ENCODE results near the gene PALMD. TPM values are rescaled to one million over a fixed set of nuclear protein-coding genes. Genes with fewer than 3 reads are reported as not detected.

PALMD gene, protein sequence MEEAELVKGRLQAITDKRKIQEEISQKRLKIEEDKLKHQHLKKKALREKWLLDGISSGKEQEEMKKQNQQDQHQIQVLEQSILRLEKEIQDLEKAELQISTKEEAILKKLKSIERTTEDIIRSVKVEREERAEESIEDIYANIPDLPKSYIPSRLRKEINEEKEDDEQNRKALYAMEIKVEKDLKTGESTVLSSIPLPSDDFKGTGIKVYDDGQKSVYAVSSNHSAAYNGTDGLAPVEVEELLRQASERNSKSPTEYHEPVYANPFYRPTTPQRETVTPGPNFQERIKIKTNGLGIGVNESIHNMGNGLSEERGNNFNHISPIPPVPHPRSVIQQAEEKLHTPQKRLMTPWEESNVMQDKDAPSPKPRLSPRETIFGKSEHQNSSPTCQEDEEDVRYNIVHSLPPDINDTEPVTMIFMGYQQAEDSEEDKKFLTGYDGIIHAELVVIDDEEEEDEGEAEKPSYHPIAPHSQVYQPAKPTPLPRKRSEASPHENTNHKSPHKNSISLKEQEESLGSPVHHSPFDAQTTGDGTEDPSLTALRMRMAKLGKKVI
- not detected for polyA plus RNA-seq

DNA sequence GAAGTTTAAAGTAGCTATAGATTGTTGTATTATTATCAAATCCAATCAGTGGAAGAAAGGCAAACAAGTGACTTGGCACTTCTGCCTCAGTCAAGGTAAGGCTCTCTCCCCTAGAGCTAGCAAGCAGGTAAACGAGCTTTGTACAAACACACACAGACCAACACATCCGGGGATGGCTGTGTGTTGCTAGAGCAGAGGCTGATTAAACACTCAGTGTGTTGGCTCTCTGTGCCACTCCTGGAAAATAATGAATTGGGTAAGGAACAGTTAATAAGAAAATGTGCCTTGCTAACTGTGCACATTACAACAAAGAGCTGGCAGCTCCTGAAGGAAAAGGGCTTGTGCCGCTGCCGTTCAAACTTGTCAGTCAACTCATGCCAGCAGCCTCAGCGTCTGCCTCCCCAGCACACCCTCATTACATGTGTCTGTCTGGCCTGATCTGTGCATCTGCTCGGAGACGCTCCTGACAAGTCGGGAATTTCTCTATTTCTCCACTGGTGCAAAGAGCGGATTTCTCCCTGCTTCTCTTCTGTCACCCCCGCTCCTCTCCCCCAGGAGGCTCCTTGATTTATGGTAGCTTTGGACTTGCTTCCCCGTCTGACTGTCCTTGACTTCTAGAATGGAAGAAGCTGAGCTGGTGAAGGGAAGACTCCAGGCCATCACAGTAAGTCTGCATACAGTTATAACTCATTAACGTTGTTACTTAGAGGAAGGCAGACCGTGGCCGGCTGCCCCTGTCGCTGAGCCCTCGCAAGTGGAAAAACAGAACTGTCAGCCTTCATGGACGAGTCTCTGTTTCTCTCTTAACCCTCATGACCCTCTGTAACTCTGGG is at the start of gene PALMD:
TSS of gene PALMD (plus strand) at position 415 of the 833 bp plus-strand sequence. CDS start at position 620, 205 bp downstream.
- peaks cover 6 to 10% (median 6%) of the 10 kb centered on the region in 3 donors for H3K27me3 Mint-ChIP-seq (ENCODE audit: low read depth in 3 of 3)
- no peaks in the 10 kb centered on the region for H3K4me1 Mint-ChIP-seq
- H3K27ac Mint-ChIP-seq, result no peak within 1 kb of the TSS
- DNase-seq, result no peak
- H3K4me3 Mint-ChIP-seq, result no peak within 1 kb of the TSS
- H3K9me3 Mint-ChIP-seq, result no peaks in the 10 kb centered on the region
- no peaks in the 10 kb centered on the region for H3K36me3 Mint-ChIP-seq

DNA sequence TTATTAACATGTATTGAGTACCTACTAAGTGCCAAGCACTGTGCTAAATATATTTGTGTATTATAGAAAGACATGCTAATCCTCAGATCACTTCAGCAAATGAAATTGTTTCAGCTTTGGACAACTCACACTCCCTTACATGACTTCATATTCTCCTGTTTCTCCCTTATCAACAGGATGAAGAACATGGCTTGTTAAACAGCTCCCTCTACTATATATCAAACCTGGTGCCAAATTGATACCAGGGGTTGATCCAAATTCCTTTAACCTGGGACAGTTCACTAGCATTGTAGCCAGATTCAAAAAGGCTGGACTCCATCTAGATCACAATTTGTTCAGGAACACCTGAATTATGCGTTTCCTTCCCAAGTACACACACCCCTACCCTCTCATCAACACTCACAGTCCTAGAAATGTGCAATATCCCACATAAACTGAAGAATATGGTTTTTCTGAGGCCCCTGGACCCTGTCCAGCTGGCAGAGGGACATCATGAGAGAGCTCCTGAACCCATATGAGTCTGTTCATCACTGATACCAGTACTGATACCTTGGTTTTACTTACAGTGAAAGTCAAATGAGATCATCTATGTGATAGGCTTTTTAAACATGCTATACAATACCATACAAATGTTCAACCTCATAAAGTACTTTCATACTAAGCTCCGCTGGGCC is 47.0 kb upstream of the PALMD start:
- no peaks in the 10 kb centered on the region for H3K36me3 Mint-ChIP-seq
- no peak for DNase-seq
- no peak overlapping the region for H3K27ac Mint-ChIP-seq
- peaks cover 0 to 4% (median 0%) of the 10 kb centered on the region in 6 donors for H3K9me3 Mint-ChIP-seq
- H3K27me3 Mint-ChIP-seq (ENCODE audit: low read depth in 3 of 3), result peaks cover 0 to 4% (median 0%) of the 10 kb centered on the region in 3 donors
- H3K4me1 Mint-ChIP-seq, result no peaks in the 10 kb centered on the region
- H3K4me3 Mint-ChIP-seq, result no peak overlapping the region

DNA sequence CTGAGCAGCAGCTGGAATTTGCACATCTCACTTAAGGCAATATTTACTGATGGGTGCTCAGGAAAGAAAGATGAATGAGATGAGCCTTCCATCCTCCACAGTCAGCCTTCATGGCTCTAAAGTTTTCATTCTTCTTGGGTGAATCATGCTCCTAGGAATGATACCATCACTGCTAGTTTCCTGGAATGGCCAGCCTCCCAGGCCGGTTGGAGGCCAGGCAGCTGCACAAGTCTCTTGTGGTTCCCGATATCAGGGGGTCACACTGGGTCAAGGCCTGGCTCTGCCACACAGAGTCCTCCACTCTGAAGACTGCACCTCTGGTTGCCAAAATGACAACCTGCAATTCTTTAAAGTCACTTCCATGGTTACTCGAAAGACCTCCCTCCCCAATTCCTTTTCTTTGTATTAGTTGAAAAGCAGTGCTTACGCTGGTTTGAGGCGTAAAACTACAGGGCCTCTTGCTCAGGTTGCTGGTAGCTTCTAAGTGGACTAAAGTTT is 46.2 kb upstream of the PALMD start:
- H3K27ac Mint-ChIP-seq, result no peak overlapping the region
- H3K27me3 Mint-ChIP-seq (ENCODE audit: low read depth in 3 of 3), result peaks cover 0 to 4% (median 0%) of the 10 kb centered on the region in 3 donors
- no peak for DNase-seq
- peaks cover 0 to 3% (median 0%) of the 10 kb centered on the region in 6 donors for H3K9me3 Mint-ChIP-seq
- H3K4me1 Mint-ChIP-seq, result no peaks in the 10 kb centered on the region
- H3K4me3 Mint-ChIP-seq, result no peak overlapping the region
- no peaks in the 10 kb centered on the region for H3K36me3 Mint-ChIP-seq

DNA sequence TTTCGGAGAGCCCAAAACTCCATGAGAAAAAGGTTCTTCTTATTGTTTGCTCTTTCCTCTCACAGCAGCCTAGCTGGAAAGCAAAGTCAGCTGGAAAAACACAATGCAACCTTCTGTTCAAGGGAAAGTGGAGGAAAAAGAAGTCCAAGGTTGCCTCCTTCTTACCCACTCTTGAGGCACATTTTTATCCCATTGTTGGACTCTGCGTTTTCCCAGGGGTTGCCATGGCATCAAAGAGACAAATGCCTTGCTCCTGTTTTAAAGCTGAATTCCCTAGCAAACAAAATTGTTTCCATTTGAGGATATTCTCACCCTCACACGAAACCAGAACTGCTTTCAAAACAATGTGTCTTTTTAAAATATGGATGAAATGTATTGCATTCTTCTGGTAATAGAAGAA is 45.1 kb upstream of the PALMD start:
- no peak overlapping the region for H3K4me3 Mint-ChIP-seq
- no peak overlapping the region for H3K27ac Mint-ChIP-seq
- no peak for DNase-seq
- H3K9me3 Mint-ChIP-seq, result peaks cover 0 to 3% (median 0%) of the 10 kb centered on the region in 6 donors
- H3K36me3 Mint-ChIP-seq, result no peaks in the 10 kb centered on the region
- H3K4me1 Mint-ChIP-seq, result no peaks in the 10 kb centered on the region
- peaks cover 0 to 4% (median 0%) of the 10 kb centered on the region in 3 donors for H3K27me3 Mint-ChIP-seq (ENCODE audit: low read depth in 3 of 3)

DNA sequence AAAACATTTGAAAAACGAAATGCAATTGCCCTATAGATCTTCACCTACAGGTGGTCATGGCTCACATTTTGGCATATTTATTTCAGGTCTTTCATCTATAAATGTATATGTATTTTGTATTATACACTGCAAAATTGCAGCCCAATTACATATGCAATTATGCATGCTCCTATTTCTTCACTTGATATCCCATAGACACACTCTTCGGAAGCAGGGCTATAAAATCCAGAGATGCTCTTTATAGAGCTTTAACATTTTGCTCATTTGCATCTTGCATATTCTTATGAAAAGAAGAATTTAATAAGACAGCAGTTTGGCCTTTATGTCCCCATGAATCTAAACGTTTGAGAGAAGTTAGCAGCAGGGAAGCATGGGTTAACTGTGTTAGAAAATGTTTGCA is 44.7 kb upstream of the PALMD start:
- no peak for DNase-seq
- no peaks in the 10 kb centered on the region for H3K4me1 Mint-ChIP-seq
- no peak overlapping the region for H3K27ac Mint-ChIP-seq
- no peaks in the 10 kb centered on the region for H3K36me3 Mint-ChIP-seq
- H3K9me3 Mint-ChIP-seq, result peaks cover 0 to 3% (median 0%) of the 10 kb centered on the region in 6 donors
- H3K27me3 Mint-ChIP-seq (ENCODE audit: low read depth in 3 of 3), result peaks cover 0 to 4% (median 0%) of the 10 kb centered on the region in 3 donors
- no peak overlapping the region for H3K4me3 Mint-ChIP-seq

DNA sequence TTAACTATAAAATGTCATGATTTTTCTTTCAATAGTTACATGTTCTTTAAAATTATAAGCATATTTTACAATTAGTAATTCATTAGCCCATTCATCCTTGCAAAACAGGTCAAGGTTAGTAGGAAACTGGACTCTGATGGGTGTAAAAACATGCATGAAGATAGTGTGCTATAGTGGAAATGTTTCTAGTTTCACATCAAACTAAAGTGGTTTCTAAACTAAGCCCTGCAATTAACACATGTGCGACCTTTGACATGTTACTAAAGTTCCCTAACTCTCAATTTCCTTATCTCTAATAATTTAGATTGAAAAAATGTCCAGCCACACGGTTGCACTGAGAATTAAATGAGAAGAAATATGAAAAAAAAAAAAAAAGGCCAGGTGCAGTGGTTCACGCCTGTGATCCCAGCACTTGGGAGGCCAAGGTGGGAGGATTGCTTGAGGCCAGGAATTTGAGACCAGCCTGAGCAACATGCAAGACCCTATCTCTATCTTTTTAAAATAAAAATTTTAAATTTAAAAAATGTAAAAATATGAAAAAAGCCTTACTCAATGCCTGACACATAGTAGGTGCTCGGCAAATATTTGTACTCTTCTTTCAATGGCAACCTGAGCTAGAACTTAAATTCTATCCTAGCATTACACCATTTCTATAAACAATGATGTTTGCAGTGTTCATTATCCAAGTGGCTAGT is 44.1 kb upstream of the PALMD start:
- Mint-ChIP-seq H3K9me3 (peaks cover 0 to 3% (median 0%) of the 10 kb centered on the region in 6 donors), H3K36me3 (no peaks in the 10 kb centered on the region), H3K4me3 (no peak overlapping the region), H3K27ac (no peak overlapping the region), H3K27me3 (ENCODE audit: low read depth in 3 of 3) (peaks cover 0 to 2% (median 0%) of the 10 kb centered on the region in 3 donors), H3K4me1 (no peaks in the 10 kb centered on the region)
- no peak for DNase-seq

DNA sequence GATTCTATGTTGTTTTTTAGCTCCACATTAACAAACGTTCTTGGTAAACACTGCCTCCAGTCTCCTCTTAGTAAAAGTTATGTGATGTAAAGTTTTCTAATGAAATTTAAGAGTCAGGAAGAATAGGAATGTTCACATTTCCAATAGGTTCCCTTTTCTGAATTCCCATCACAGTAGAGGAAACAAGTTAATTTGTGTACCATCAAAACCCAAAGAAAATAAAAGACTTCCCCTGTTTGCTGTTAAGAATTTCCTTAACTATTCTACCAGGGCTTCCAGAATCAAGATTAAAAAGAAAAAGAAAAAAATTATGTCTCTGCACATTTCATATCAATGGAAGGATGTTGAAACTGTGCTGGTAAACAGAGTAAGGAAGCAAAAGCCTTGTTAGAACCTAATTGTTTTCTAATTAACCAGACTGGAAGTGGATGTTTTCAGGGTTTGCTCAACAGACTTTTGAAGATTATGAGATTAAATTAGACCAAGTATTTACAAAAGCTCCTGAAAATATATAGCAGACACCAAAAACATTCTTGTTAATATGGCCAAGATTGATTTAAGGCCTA is 43.4 kb upstream of the PALMD start:
- Mint-ChIP-seq H3K27ac (no peak overlapping the region), H3K4me3 (no peak overlapping the region), H3K27me3 (ENCODE audit: low read depth in 3 of 3) (peaks cover 0 to 2% (median 0%) of the 10 kb centered on the region in 3 donors), H3K36me3 (no peaks in the 10 kb centered on the region), H3K9me3 (peaks cover 0 to 3% (median 0%) of the 10 kb centered on the region in 6 donors), H3K4me1 (no peaks in the 10 kb centered on the region)
- no peak for DNase-seq

DNA sequence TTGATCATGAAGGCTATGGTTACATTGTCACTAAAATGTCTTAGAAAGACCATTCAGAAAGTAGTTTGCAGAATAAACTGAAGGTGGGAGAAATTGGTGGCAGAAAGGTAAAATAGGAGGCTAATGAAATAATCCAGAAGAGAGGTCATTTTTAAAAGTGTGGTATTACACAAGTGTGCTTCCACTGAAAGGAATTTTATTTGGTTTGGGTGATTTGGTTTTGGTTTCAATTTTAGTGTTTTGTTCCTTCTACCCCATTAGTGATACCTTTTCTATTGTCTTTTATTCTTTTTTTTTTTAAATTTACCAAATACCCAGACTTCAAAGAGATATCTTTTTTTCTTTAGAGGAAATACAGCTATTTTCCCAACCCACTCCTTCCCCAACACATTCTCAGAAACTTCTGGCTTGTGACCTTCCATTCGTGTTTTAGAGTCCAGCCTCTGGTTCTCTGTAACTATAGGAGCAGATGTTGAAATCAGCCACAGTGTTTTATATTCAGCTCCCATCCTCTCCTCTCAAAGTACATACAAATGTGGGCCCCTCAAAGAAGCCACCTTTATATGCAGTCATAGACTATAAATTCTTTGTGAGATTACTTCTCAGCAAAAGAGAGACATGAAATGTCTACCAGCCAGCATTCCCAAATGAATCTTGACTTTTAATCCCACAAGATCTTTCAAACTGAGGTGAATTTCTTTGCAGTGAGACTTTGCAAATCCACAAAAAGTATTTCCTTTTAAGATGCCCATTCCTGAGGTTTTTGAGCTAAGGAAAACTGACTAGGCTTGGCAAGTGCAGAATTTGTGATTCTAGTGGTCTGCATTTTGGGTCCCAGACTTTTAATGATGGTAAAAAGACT is 42.0 kb upstream of the PALMD start:
- Mint-ChIP-seq H3K4me3 (no peak overlapping the region), H3K36me3 (no peaks in the 10 kb centered on the region), H3K27ac (no peak overlapping the region), H3K27me3 (ENCODE audit: low read depth in 3 of 3) (peaks cover 0 to 2% (median 0%) of the 10 kb centered on the region in 3 donors), H3K4me1 (no peaks in the 10 kb centered on the region), H3K9me3 (peaks cover 0 to 12% (median 0%) of the 10 kb centered on the region in 6 donors)
- DNase-seq, result no peak

DNA sequence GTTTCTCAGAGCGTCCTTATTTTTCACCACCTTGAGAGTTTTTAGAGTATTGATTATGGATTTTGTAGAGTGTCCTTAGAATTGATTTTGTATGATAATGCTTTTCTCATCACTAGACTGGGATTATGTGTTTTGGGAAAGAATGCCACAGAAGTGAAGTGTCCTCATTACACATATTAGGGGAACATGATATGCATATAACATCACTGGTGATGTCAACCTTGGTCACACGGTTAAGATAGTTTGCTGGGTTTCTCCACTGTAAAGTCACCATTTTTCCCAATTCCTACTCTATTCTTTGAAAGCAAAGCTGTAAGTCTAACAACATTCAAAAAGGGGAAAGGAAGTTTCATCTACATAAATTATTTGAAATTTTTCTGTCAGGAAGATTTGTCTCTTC is 39.6 kb upstream of the PALMD start:
- Mint-ChIP-seq H3K27ac (no peak overlapping the region), H3K4me3 (no peak overlapping the region), H3K4me1 (no peaks in the 10 kb centered on the region), H3K36me3 (no peaks in the 10 kb centered on the region), H3K27me3 (ENCODE audit: low read depth in 3 of 3) (no peaks in the 10 kb centered on the region), H3K9me3 (peaks cover 0 to 8% (median 0%) of the 10 kb centered on the region in 6 donors)
- no peak for DNase-seq

DNA sequence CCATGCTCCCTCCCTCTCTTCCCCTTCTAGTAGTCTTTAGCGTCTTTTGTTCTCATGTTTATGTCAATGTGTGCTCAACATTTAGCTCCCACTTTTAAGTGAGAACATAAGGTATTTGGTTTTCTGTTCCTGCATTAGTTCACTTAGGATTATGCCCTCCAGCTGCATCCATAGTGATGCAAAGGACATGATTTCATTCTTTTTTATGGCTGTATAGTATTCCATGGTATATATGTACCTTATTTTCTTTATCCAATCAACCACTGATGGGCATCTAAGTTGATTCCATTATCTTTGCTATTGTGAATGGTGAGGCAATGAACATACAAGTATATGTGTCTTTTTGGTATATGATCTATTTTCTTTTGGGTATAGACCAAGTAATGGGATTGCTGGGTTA is 38.3 kb upstream of the PALMD start:
- Mint-ChIP-seq H3K27ac (no peak overlapping the region), H3K27me3 (ENCODE audit: low read depth in 3 of 3) (peaks cover 0 to 2% (median 0%) of the 10 kb centered on the region in 3 donors), H3K4me1 (no peaks in the 10 kb centered on the region), H3K9me3 (peaks cover 0 to 8% (median 0%) of the 10 kb centered on the region in 6 donors), H3K36me3 (no peaks in the 10 kb centered on the region), H3K4me3 (no peak overlapping the region)
- DNase-seq, result no peak

DNA sequence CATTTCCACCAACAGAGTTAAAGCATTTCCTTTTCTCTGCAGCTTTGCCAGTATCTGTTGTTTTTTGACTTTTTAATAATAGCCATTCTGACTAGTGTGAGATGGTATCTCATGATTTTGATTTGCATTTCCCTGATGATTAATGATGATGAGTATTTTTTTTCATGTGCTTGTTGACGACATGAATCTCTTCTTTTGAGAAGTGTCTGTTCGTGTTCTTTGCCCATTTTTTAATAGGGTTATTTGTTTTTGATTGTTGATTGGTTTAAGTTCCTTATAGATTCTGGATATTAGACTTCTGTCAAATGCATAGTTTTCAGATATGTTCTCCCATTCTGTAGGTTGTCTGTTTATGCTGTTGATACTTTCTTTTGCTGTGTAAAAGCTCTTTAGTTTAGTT is 37.9 kb upstream of the PALMD start:
- peaks cover 0 to 2% (median 0%) of the 10 kb centered on the region in 3 donors for H3K27me3 Mint-ChIP-seq (ENCODE audit: low read depth in 3 of 3)
- no peaks in the 10 kb centered on the region for H3K4me1 Mint-ChIP-seq
- no peak overlapping the region for H3K27ac Mint-ChIP-seq
- no peaks in the 10 kb centered on the region for H3K36me3 Mint-ChIP-seq
- no peak overlapping the region for H3K4me3 Mint-ChIP-seq
- H3K9me3 Mint-ChIP-seq, result peaks cover 0 to 8% (median 0%) of the 10 kb centered on the region in 6 donors
- no peak for DNase-seq

DNA sequence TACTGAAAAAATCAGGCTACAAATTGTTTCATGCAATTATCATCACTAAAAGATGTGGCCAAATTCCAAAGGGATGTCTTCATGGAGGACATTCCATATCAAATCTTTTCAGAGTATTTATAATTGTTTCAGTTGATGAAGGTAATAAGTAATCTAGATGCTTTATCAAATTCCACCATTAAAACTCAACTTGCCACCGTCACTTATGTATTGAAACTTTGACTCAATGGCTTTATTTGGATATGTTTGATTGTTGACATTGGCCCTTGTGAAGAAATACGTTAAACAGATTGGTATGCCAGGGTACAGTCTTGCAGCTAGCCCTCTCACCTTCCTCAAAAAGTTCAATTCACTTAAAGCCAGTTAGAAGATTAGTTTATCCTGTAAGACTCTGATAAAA is 32.2 kb upstream of the PALMD start:
- peaks cover 0 to 2% (median 2%) of the 10 kb centered on the region in 3 donors for H3K27me3 Mint-ChIP-seq (ENCODE audit: low read depth in 3 of 3)
- H3K36me3 Mint-ChIP-seq, result no peaks in the 10 kb centered on the region
- H3K4me3 Mint-ChIP-seq, result no peak overlapping the region

More for the DNA sequence above, 32.2 kb upstream of the PALMD start:
- Mint-ChIP-seq H3K4me1 (no peaks in the 10 kb centered on the region), H3K9me3 (peaks cover 0 to 6% (median 0%) of the 10 kb centered on the region in 6 donors), H3K27ac (no peak overlapping the region)
- DNase-seq, result no peak

All from immature natural killer cell (primary cell).